Ovary (tissue), 9 donors: ENCODE data around the gene CLEC17A. TPM values are rescaled to one million over a fixed set of nuclear protein-coding genes. Genes with fewer than 3 reads are reported as not detected.
"Not testable (repeated sequence)": the region's sequence is repeated elsewhere in the genome, so short reads cannot be mapped to it uniquely, and the experiment has no call there.

Source experiments
- DNase-seq, 5 donors: peaks; one replicate each; pipeline ENCODE4 v3.0.0-alpha.2; 2019 to 2020
- H3K27ac ChIP-seq, 2 donors: fragments of 200-600 bp; one replicate each; pipeline versions ENCODE4 v1.5.1 to v1.8.0; 2019 to 2022
- H3K27me3 ChIP-seq: fragments of 200-600 bp; one replicate; pipeline ENCODE4 v1.8.0; 2022
- H3K36me3 ChIP-seq: fragments of 200-600 bp; sonication (generic); one replicate; pipeline ENCODE4 v1.5.1; 2019
- H3K4me1 ChIP-seq: one replicate; pipeline ENCODE4 v1.8.1; 2013; ENCODE audit warnings: mild to moderate bottlenecking, moderate library complexity; ENCODE audit not compliant: insufficient read depth
- H3K4me3 ChIP-seq: fragments of 200-600 bp; sonication (generic); one replicate; pipeline ENCODE4 v1.5.1; 2017
- H3K9me3 ChIP-seq, 2 donors: fragments of 200-600 bp in 1 of 2; sonication (generic) in 1 of 2; one replicate each; pipeline versions ENCODE4 v1.5.1 to v1.8.1; 2013 to 2019; ENCODE audit warnings: mild to moderate bottlenecking in 1 of 2, moderate library complexity in 1 of 2
- CTCF ChIP-seq, 3 donors: fragments of 450-650 bp in 2 of 3; fragments of 200-600 bp in 1 of 3; IDR thresholded peaks; one replicate each; pipeline versions ENCODE4 v1.5.1 to v1.8.0; 2016 to 2022; ENCODE audit warnings: antibody characterized with exemption in 3 of 3, mild to moderate bottlenecking in 1 of 3
- EP300 ChIP-seq: sonication (generic); formaldehyde crosslinking; IDR thresholded peaks from one replicate; pipeline ENCODE4 v1.6.1; 2017; ENCODE audit warnings: antibody characterized with exemption
- POLR2A ChIP-seq: fragments of 450-650 bp; IDR thresholded peaks from one replicate; pipeline ENCODE4 v1.6.1; 2017; ENCODE audit warnings: antibody characterized with exemption, mild to moderate bottlenecking, moderate library complexity
- WGBS, 3 donors: extraction: QIAGEN DNeasy Blood & Tissue Kit in 1 of 3; methylation state at CpG; one replicate each; pipeline versions ENCODE4 v1.1.5 to v1.1.7; 2013 to 2017; 5-methylcytosine and 5-hydroxymethylcytosine counted together
- intact Hi-C, 4 donors: fragments of 100-400 bp; cut with DNase I; formaldehyde crosslinking; loops; one replicate each; pipeline versions ENCODE4 v1.11.0 to v1.15.1; 2022 to 2023
- polyA plus RNA-seq, 2 donors: library from polyadenylated mRNA; stranded (reverse); fragments of 200-250 nt in 1 of 2; fragments of 350-450 nt in 1 of 2; fragmentation: Illumina TruSeq in 1 of 2; extraction: RNeasy Lipid Tissue Mini Kit (QIAGEN cat#74804) in 1 of 2; gene quantifications; one replicate each; pipeline ENCODE4 v1.2.3, GENCODE V29; 2013 to 2014
- total RNA-seq, 7 donors: library from RNA; depleted of rRNA in 2 of 7; stranded (reverse); fragments of >200 nt in 2 of 7; fragmentation: NEBNext Ultra II Directional in 3 of 7; extraction: Animal tissue kit (Norgen Biotek cat#: 25700) in 3 of 7; gene quantifications; one replicate each; pipeline versions ENCODE4 v1.1.0 to v1.2.4, GENCODE V29; 2016 to 2023
- donor health status: DM: no; HTN: no; CAD: no; lungs with moderate emphysema.
- donor health status: DM: no; HTN: no; CAD: no.
- donor health status: Bipolar disorder and iron deficiency.
- donor health status: DM: yes; HTN: yes; CAD: no.
- donor health status: DM: no; HTN: no; CAD: no.
- donor health status: DM: yes; HTN: yes; CAD: no.

Gene CLEC17A
- total and polyA plus RNA-seq, 9 donors = 0.12 to 0.20 (median 0.20) TPM; not detected in 6

GRCh38 chr19:14611051-14611450, 28.2 kb downstream of the CLEC17A start:
- no peak for DNase-seq
- no peaks in the 10 kb centered on the region for H3K36me3 ChIP-seq
- H3K27ac ChIP-seq = no peak overlapping the region
- no peak for TF ChIP-seq EP300
- no peak for TF ChIP-seq POLR2A
- no peak for TF ChIP-seq CTCF (IDR thresholded peaks at IDR 0.05)
- no peaks in the 10 kb centered on the region for H3K9me3 ChIP-seq
- 67 to 72% (median 68%) methylated on average over 4 of the region's 4 CpGs for WGBS, 3 donors
- no peaks in the 10 kb centered on the region for H3K27me3 ChIP-seq
- no peaks in the 10 kb centered on the region for H3K4me1 ChIP-seq
- H3K4me3 ChIP-seq = no peak overlapping the region
- intact Hi-C loops = no loop called here

GRCh38 chr19:14612242-14612641, 29.4 kb downstream of the CLEC17A start:
- H3K36me3 ChIP-seq, H3K27ac ChIP-seq, H3K27me3 ChIP-seq, H3K4me1 ChIP-seq, intact Hi-C loops, H3K4me3 ChIP-seq, H3K9me3 ChIP-seq, DNase-seq: not testable (repeated sequence)
- 63 to 88% (median 78%) methylated on average over 5 of the region's 5 CpGs for WGBS, 3 donors

DNA sequence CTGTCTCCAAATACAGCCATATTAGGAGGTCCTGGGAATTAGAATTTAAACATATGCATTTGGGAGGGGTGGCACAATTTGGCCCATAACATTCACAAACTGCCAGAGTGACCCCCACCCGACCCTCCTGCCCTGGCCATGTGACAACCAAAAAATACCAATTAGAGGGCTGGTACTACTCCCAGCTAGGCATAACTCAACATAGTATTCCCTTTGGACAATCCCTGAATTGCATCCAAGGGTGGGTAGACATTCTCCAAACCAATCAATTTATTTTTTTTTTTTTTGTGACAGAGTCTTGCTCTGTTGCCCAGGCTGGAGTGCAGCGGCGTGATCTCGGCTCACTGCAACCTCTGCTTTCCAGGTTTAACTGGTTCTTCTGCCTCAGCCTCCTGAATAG, 29.8 kb downstream of the CLEC17A start:
- WGBS, 3 donors = 74 to 84% (median 77%) methylated on average over 4 of the region's 4 CpGs
- no peaks in the 10 kb centered on the region for H3K27me3 ChIP-seq
- intact Hi-C loops = no loop called here
- DNase-seq = no peak
- no peak for TF ChIP-seq POLR2A
- no peak for TF ChIP-seq EP300
- TF ChIP-seq CTCF (IDR thresholded peaks at IDR 0.05) = no peak
- H3K4me3 ChIP-seq = no peak overlapping the region
- H3K4me1 ChIP-seq = no peaks in the 10 kb centered on the region
- H3K36me3 ChIP-seq = no peaks in the 10 kb centered on the region
- no peaks in the 10 kb centered on the region for H3K9me3 ChIP-seq
- no peak overlapping the region for H3K27ac ChIP-seq

DNA sequence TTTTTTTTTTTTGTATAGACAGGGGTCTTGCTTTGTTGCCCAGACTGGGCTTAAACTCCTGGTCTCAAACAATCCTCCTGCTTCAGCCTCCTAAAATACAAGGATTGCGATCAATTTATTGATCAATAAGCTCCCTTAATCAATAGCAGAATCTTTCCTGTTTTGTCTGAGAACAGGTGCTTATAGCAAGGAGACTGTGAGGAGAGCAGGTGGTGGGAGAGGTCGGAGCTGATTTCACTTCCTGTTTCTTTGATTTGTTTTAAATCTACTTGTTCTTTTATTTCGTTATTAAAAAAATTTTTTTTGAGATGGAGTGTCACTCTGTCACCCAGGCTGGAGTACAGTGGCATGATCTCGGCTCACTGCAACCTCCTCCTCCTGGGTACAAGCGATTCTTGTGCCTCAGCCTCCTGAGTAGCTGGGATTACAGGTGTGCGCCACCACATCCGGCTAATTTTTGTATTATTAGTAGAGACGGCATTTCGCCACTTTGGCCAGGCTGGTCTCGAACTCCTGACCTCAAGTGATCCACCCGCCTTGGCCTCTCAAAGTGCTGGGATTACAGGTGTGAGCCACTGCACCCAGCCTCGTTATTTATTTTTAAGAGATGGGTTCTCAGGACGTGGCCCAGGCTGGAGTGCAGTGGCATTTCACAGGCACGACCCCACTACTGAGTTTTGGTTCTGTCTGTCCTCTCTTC, 30.7 kb downstream of the CLEC17A start:
- H3K27me3 ChIP-seq, DNase-seq, H3K36me3 ChIP-seq, H3K9me3 ChIP-seq, intact Hi-C loops, H3K4me3 ChIP-seq, H3K27ac ChIP-seq, H3K4me1 ChIP-seq: not testable (repeated sequence)
- WGBS, 3 donors = 71 to 75% (median 73%) methylated on average over 14 of the region's 14 CpGs

DNA sequence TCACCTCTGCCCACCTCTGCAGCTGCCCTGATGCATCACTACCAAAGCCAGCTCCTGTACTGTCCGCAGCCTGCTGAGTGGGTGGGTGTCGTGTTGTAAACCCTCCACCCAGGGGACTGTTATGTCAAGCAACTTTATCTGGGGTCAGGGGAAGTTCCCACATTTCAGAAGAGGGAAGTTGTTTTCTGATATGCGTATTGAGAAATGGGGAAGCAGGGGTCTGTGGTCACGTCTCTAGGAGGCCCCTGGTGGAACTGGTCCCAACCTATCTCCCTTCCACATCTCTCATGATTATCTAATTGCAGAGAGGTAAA, 31.2 kb downstream of the CLEC17A start:
- TF ChIP-seq POLR2A = no peak
- TF ChIP-seq CTCF (IDR thresholded peaks at IDR 0.05) = no peak
- no peak for TF ChIP-seq EP300
- no peak overlapping the region for H3K27ac ChIP-seq
- H3K4me3 ChIP-seq = no peak overlapping the region
- no peaks in the 10 kb centered on the region for H3K36me3 ChIP-seq
- no peaks in the 10 kb centered on the region for H3K4me1 ChIP-seq
- peaks cover 0 to 4% of the 10 kb centered on the region in 2 donors for H3K9me3 ChIP-seq
- intact Hi-C loops = no loop called here
- H3K27me3 ChIP-seq = no peaks in the 10 kb centered on the region
- WGBS, 3 donors = 57 to 66% (median 62%) methylated on average over 4 of the region's 4 CpGs
- no peak for DNase-seq
